HEK293 (cell line): ENCODE results near the gene RBM10.
A peak's percentile ranks its signal among the peaks of the same experiment; 100 is the strongest.

ENCODE experiments used
- CTCF ChIA-PET: fragments of 350-600 bp; formaldehyde crosslinking; extraction: SDS; loops from one replicate; lab custom pipeline; 2021; ENCODE audit warnings: antibody characterized with exemption; lab: Yijun Ruan, JAX
- POLR2A ChIA-PET: fragments of 300-600 bp; formaldehyde crosslinking; extraction: SDS; loops from one replicate; lab custom pipeline; 2020; ENCODE audit warnings: antibody characterized with exemption, inconsistent platforms; lab: Yijun Ruan, JAX
- H3K27ac ChIP-seq: fragments of 200-500 bp; sonication (Bioruptor generic); 2 replicates; pipeline ENCODE4 v1.5.1; 2014; ENCODE audit warnings: low read depth, low read length, control low read depth, inconsistent platforms; ENCODE audit errors: extremely low read depth
- H3K36me3 ChIP-seq, 2 experiments: fragments of 200-500 bp in 1 of 2; sonication (Bioruptor generic) in 1 of 2; 1 replicate in 1 of 2; 2 replicates in 1 of 2; pipeline ENCODE4 v1.5.1; 2014 to 2017; ENCODE audit warnings: inconsistent platforms in 2 of 2, low read length in 2 of 2; ENCODE audit not compliant: control insufficient read depth in 2 of 2, insufficient read depth in 1 of 2
- H3K4me1 ChIP-seq: fragments of 200-500 bp; sonication (Bioruptor generic); 2 replicates; pipeline ENCODE4 v1.5.1; 2014; ENCODE audit warnings: mild to moderate bottlenecking, low read length, inconsistent platforms; ENCODE audit not compliant: control insufficient read depth, insufficient read depth
- H3K4me3 ChIP-seq: 2 replicates; pipeline ENCODE4 v1.5.1; 2011; ENCODE audit warnings: low read depth, mild to moderate bottlenecking, control low read depth, low read length, moderate library complexity
- H3K9me3 ChIP-seq: fragments of 200-500 bp; sonication (Bioruptor generic); 2 replicates; pipeline ENCODE4 v1.5.1; 2014; ENCODE audit warnings: low read depth, low read length, inconsistent platforms; ENCODE audit not compliant: control insufficient read depth, insufficient read depth
- EGR2 ChIP-seq: fragments of 450-650 bp; formaldehyde crosslinking; IDR thresholded peaks from 2 replicates; pipeline ENCODE4 v1.5.1; 2016; ENCODE audit warnings: low read depth, missing biosample characterization, missing genetic modification characterization
- GLIS1 ChIP-seq: fragments of 450-650 bp; formaldehyde crosslinking; IDR thresholded peaks from 2 replicates; pipeline ENCODE4 v1.5.1; 2016; ENCODE audit warnings: missing biosample characterization, missing genetic modification characterization
- GLIS2 ChIP-seq: fragments of 450-650 bp; formaldehyde crosslinking; IDR thresholded peaks from 2 replicates; pipeline ENCODE4 v1.5.1; 2016; ENCODE audit warnings: missing biosample characterization, missing genetic modification characterization
- HOXD13 ChIP-seq: sonication (generic); formaldehyde crosslinking; IDR thresholded peaks from 2 replicates; pipeline ENCODE4 v1.8.0; 2022; ENCODE audit warnings: missing genetic modification reagents, borderline replicate concordance
- KLF1 ChIP-seq: fragments of 450-650 bp; formaldehyde crosslinking; IDR thresholded peaks from 2 replicates; pipeline ENCODE4 v1.5.1; 2016; ENCODE audit warnings: missing biosample characterization, missing genetic modification characterization
- KLF9 ChIP-seq: fragments of 450-650 bp; formaldehyde crosslinking; IDR thresholded peaks from 2 replicates; pipeline ENCODE4 v1.5.1; 2016; ENCODE audit warnings: missing biosample characterization, missing genetic modification characterization, low read depth
- SP2 ChIP-seq: fragments of 450-650 bp; formaldehyde crosslinking; IDR thresholded peaks from 2 replicates; pipeline ENCODE4 v1.5.1; 2016; ENCODE audit warnings: missing biosample characterization, missing genetic modification characterization
- SP3 ChIP-seq: fragments of 450-650 bp; formaldehyde crosslinking; IDR thresholded peaks from 2 replicates; pipeline ENCODE4 v1.5.1; 2016; ENCODE audit warnings: missing biosample characterization, missing genetic modification characterization
- TCF7L2 ChIP-seq: IDR thresholded peaks from 2 replicates; pipeline ENCODE4 v1.6.1; 2011; ENCODE audit warnings: low read depth, mild to moderate bottlenecking, inconsistent platforms, low read length, moderate library complexity, borderline replicate concordance
- TRIM28 ChIP-seq: IDR thresholded peaks from 2 replicates; pipeline ENCODE4 v1.6.1; 2011; ENCODE audit warnings: low read length, control low read depth, borderline replicate concordance
- ZBTB17 ChIP-seq: fragments of 450-650 bp; formaldehyde crosslinking; IDR thresholded peaks from 2 replicates; pipeline ENCODE4 v1.5.1; 2016; ENCODE audit warnings: missing biosample characterization, missing genetic modification characterization
- ZBTB8A ChIP-seq: fragments of 450-650 bp; formaldehyde crosslinking; IDR thresholded peaks from 2 replicates; pipeline ENCODE4 v1.5.1; 2016; ENCODE audit warnings: missing biosample characterization, missing genetic modification characterization
- ZFHX2 ChIP-seq: fragments of 450-650 bp; formaldehyde crosslinking; conservative IDR thresholded peaks from 2 replicates; pipeline ENCODE4 v1.5.1; 2016; ENCODE audit warnings: missing biosample characterization, missing genetic modification characterization
- ZNF223 ChIP-seq: fragments of 450-650 bp; formaldehyde crosslinking; IDR thresholded peaks from 2 replicates; pipeline ENCODE4 v1.5.1; 2016; ENCODE audit warnings: missing biosample characterization, missing genetic modification characterization
- ZNF24 ChIP-seq: fragments of 450-650 bp; formaldehyde crosslinking; IDR thresholded peaks from 2 replicates; pipeline ENCODE4 v1.5.1; 2016; ENCODE audit warnings: missing biosample characterization, missing genetic modification characterization
- ZNF266 ChIP-seq: fragments of 450-650 bp; formaldehyde crosslinking; IDR thresholded peaks from 2 replicates; pipeline ENCODE4 v1.5.1; 2016; ENCODE audit warnings: missing biosample characterization, missing genetic modification characterization, low read depth
- ZNF335 ChIP-seq: fragments of 450-650 bp; formaldehyde crosslinking; conservative IDR thresholded peaks from 2 replicates; pipeline ENCODE4 v1.5.1; 2016; ENCODE audit warnings: missing biosample characterization, missing genetic modification characterization
- ZNF510 ChIP-seq: fragments of 450-650 bp; formaldehyde crosslinking; IDR thresholded peaks from 2 replicates; pipeline ENCODE4 v1.5.1; 2018; ENCODE audit warnings: mild to moderate bottlenecking, missing genetic modification characterization, missing biosample characterization; ENCODE audit not compliant: insufficient replicate concordance
- ZNF513 ChIP-seq: fragments of 450-650 bp; IDR thresholded peaks from 2 replicates; pipeline ENCODE4 v1.5.1; 2018; ENCODE audit warnings: missing biosample characterization, missing genetic modification characterization
- ZNF530 ChIP-seq: fragments of 450-650 bp; formaldehyde crosslinking; IDR thresholded peaks from 2 replicates; pipeline ENCODE4 v1.5.1; 2016; ENCODE audit warnings: low read depth, missing biosample characterization, missing genetic modification characterization
- ZNF670 ChIP-seq: fragments of 450-650 bp; formaldehyde crosslinking; IDR thresholded peaks from 2 replicates; pipeline ENCODE4 v1.5.1; 2016; ENCODE audit warnings: missing biosample characterization, missing genetic modification characterization, low read depth
- ZNF768 ChIP-seq: fragments of 450-650 bp; formaldehyde crosslinking; IDR thresholded peaks from 2 replicates; pipeline ENCODE4 v1.5.1; 2018; ENCODE audit warnings: missing biosample characterization, mild to moderate bottlenecking, missing genetic modification characterization
- TF ChIP-seq, protein P1 (sequence below): fragments of 450-650 bp; formaldehyde crosslinking; IDR thresholded peaks from 2 replicates; pipeline ENCODE4 v1.5.1; 2016; ENCODE audit warnings: missing biosample characterization, missing genetic modification characterization
- TF ChIP-seq, protein P2 (sequence below): fragments of 450-650 bp; formaldehyde crosslinking; IDR thresholded peaks from 2 replicates; pipeline ENCODE4 v1.5.1; 2016; ENCODE audit warnings: missing biosample characterization, missing genetic modification characterization

Gene RBM10

DNA sequence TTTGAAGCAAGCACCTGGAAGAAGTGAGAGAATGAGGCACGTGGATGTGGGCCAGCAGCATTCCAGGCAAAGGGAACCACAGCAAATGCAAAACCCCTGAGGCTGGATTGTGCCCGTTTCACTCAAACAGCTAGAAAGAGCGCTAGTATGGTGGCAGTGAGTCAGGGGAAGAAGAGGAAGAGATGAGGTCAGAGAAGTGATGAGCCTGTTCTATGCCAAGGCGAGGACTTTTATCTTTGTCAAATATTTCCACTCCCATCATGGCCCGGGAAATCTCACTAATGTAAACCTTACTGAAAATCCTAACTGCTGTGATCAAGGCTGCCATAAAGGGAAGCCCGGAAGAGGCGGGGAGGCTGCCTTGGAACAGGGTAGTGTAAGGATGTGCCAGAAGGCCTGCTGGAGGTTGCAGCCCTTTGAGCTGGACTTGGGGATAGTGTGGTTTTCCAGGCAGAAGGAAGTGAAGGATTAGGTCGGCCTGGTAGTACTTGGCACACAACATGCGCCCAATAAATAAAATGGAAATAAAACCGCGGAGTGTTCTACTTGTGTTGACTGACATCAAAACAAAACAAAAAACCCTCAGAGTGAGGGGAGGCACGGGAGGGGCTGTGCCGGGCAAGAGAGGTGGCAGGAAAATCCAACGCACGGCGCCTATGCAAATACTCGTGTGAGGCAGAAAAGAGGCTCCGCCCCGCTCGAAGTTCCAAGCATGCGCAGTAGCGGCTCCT is 72.3 kb downstream of the RBM10 start (continued):
- TF ChIP-seq ZNF513 (tag by site-specific recombination): no peak; the same call in 1 of the 2 replicates
- no peak for TF ChIP-seq ZNF266
- TF ChIP-seq ZBTB17: peak; percentile 32; the same call in 1 of the 2 replicates
- TF ChIP-seq ZNF223: no peak
- peak; percentile 68 for TF ChIP-seq ZNF335 (tag by site-specific recombination)
- TF ChIP-seq ZNF530 (tag by site-specific recombination): no peak
- TF ChIP-seq, protein P1, sequence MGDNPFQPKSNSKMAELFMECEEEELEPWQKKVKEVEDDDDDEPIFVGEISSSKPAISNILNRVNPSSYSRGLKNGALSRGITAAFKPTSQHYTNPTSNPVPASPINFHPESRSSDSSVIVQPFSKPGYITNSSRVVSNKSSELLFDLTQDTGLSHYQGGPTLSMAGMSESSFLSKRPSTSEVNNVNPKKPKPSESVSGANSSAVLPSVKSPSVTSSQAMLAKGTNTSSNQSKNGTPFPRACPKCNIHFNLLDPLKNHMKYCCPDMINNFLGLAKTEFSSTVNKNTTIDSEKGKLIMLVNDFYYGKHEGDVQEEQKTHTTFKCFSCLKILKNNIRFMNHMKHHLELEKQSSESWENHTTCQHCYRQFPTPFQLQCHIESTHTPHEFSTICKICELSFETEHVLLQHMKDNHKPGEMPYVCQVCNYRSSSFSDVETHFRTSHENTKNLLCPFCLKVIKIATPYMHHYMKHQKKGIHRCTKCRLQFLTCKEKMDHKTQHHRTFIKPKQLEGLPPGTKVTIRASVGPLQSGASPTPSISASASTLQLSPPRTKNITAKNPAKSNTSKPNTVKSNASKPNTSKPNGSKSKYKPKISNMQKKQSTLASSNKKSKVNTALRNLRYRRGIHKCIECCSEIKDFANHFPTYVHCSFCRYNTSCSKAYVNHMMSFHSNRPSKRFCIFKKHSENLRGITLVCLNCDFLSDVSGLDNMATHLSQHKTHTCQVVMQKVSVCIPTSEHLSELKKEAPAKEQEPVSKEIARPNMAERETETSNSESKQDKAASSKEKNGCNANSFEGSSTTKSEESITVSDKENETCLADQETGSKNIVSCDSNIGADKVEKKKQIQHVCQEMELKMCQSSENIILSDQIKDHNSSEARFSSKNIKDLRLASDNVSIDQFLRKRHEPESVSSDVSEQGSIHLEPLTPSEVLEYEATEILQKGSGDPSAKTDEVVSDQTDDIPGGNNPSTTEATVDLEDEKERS (tag by site-specific recombination): no peak
- no peak for TF ChIP-seq ZNF768 (tag by site-specific recombination)
- TF ChIP-seq, protein P2, sequence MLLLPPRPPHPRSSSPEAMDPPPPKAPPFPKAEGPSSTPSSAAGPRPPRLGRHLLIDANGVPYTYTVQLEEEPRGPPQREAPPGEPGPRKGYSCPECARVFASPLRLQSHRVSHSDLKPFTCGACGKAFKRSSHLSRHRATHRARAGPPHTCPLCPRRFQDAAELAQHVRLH (tag by site-specific recombination): peak; percentile 50; the same call in 1 of the 2 replicates
- no peak for TF ChIP-seq ZNF670 (tag by site-specific recombination)
- no peak for TF ChIP-seq HOXD13 (CRISPR knock-in tag)
- TF ChIP-seq ZNF24 (tag by site-specific recombination): no peak
- TF ChIP-seq, all 188 proteins: peak for 24

- H3K36me3 ChIP-seq: peaks cover 41 to 72% of the 10 kb centered on the region in 2 experiments
- POLR2A ChIA-PET: interaction anchor here (0.5 to 4.6 kb wide), 26 partner anchors 8 to 1701 kb away, joined by 3 to 124 read pairs (median 5); partner anchors contain the start of genes ELK1, NDUFB11, RBM10 and USP11
- TF ChIP-seq GLIS1 (tag by site-specific recombination) (peak; percentile 71), ZBTB8A (tag by site-specific recombination) (no peak), GLIS2 (tag by site-specific recombination) (peak; percentile 93), ZFHX2 (peak; percentile 64), TRIM28 (0 out of 2 replicates have a peak, but pooled peaks have one; percentile 16), SP3 (tag by site-specific recombination) (peak; percentile 93), ZNF510 (tag by site-specific recombination) (no peak), ZBTB17 (no peak), SP2 (peak; percentile 93), KLF9 (tag by site-specific recombination) (peak; percentile 75; the same call in 1 of the 2 replicates), EGR2 (peak; percentile 66), KLF1 (tag by site-specific recombination) (peak; percentile 87), TCF7L2 (peak; percentile 40)
- H3K4me1 ChIP-seq: peaks cover 11% of the 10 kb centered on the region; the same call in 1 of the 2 replicates
- H3K9me3 ChIP-seq: no peaks in the 10 kb centered on the region
- CTCF ChIA-PET: interaction anchor here (1.0 kb wide), 1 partner anchor 167 kb away, joined by 4 read pairs; no protein-coding TSS in a partner anchor
- peak overlapping the region; percentile 99 for H3K27ac ChIP-seq
- peak overlapping the region; percentile 87 for H3K4me3 ChIP-seq
Measured at GRCh38 chrX:47217852-47218279, 72.8 kb downstream of the RBM10 start.
